Activated naive CD4-positive, alpha-beta T cell treated with anti-CD3 and anti-CD28 coated beads, Interleukin-2, amount 50 U/mL, for 72 hours (primary cell): ENCODE measurements around the gene ZSCAN26. TPM values are rescaled to one million over a fixed set of nuclear protein-coding genes. Genes with fewer than 3 reads are reported as not detected.
"Not testable (repeated sequence)": the region's sequence is repeated elsewhere in the genome, so short reads cannot be mapped to it uniquely, and the experiment has no call there.

Experiments
- ATAC-seq, 2 donors: fragments of 150-1000 bp; cut with Tn5 transposase; 2 replicates each; pipeline ENCODE4 v1.10.0; 2021; ENCODE audit warnings: mild to moderate bottlenecking in 2 of 2, moderate library complexity in 2 of 2
- DNase-seq, 2 donors: peaks; one replicate each; pipeline ENCODE4 v3.0.0; 2021 to 2022; ENCODE audit warnings: low spot score in 2 of 2
- H3K27ac Mint-ChIP-seq, 2 donors: one replicate each; pipeline ENCODE4 v1.8.0; 2022; ENCODE audit warnings: mild to moderate bottlenecking in 2 of 2, mixed read lengths in 2 of 2
- H3K36me3 Mint-ChIP-seq, 2 donors: one replicate each; pipeline ENCODE4 v1.8.0; 2022; ENCODE audit warnings: mixed read lengths in 2 of 2
- H3K9me3 Mint-ChIP-seq, 2 donors: one replicate each; pipeline ENCODE4 v1.8.0; 2022; ENCODE audit warnings: mixed read lengths in 2 of 2
- total RNA-seq, 2 donors: library from RNA; stranded (reverse); gene quantifications; one replicate each; pipeline ENCODE4 v1.2.3, GENCODE V29; 2022

The ZSCAN26 gene
- total RNA-seq, 2 donors from 2014 or later = 2.1 to 3.9 TPM

- Mint-ChIP-seq H3K9me3 (no peaks in the 10 kb centered on the region), H3K27ac (no peak overlapping the region), H3K36me3 (peaks cover 29 to 32% of the 10 kb centered on the region in 2 donors)
- no peak for DNase-seq
- no peak for ATAC-seq
Measured at GRCh38 chr6:28282926-28283325, 16.0 kb downstream of the ZSCAN26 start.

- no peak for ATAC-seq
- Mint-ChIP-seq H3K36me3 (peaks cover 0 to 6% of the 10 kb centered on the region in 2 donors), H3K27ac (no peak overlapping the region), H3K9me3 (no peaks in the 10 kb centered on the region)
- DNase-seq = no peak
Measured at GRCh38 chr6:28291573-28291972, 24.6 kb downstream of the ZSCAN26 start.

GRCh38 chr6:28295326-28295725, 28.4 kb downstream of the ZSCAN26 start:
- ATAC-seq (no peak), DNase-seq (no peak)
- no peaks in the 10 kb centered on the region for H3K9me3 Mint-ChIP-seq
- no peak overlapping the region for H3K27ac Mint-ChIP-seq
- H3K36me3 Mint-ChIP-seq = peaks cover 0 to 6% of the 10 kb centered on the region in 2 donors

GRCh38 chr6:28296520-28297060, 29.6 kb downstream of the ZSCAN26 start:
- Mint-ChIP-seq H3K27ac (no peak overlapping the region), H3K9me3 (peaks cover 0 to 3% of the 10 kb centered on the region in 2 donors), H3K36me3 (peaks cover 3 to 8% of the 10 kb centered on the region in 2 donors)
- ATAC-seq (no peak), DNase-seq (no peak)

GRCh38 chr6:28303570-28303969, 36.6 kb downstream of the ZSCAN26 start:
- DNase-seq (no peak), ATAC-seq (peak; percentile 28 to 64)
- Mint-ChIP-seq H3K27ac (peak overlapping the region; percentile 2 to 51), H3K9me3 (peaks cover 0 to 10% of the 10 kb centered on the region in 2 donors), H3K36me3 (peaks cover 5 to 20% of the 10 kb centered on the region in 2 donors)

GRCh38 chr6:28306363-28306762, 39.4 kb downstream of the ZSCAN26 start:
- H3K36me3 Mint-ChIP-seq = peaks cover 4 to 15% of the 10 kb centered on the region in 2 donors
- H3K27ac Mint-ChIP-seq, DNase-seq, ATAC-seq, H3K9me3 Mint-ChIP-seq: not testable (repeated sequence)

- Mint-ChIP-seq H3K27ac (no peak overlapping the region), H3K9me3 (peaks cover 0 to 6% of the 10 kb centered on the region in 2 donors), H3K36me3 (peaks cover 5 to 9% of the 10 kb centered on the region in 2 donors)
- ATAC-seq (no peak), DNase-seq (no peak)
Measured at GRCh38 chr6:28311139-28311823, 44.3 kb downstream of the ZSCAN26 start.

- no peak for ATAC-seq
- H3K36me3 Mint-ChIP-seq = peaks cover 0 to 9% of the 10 kb centered on the region in 2 donors
- H3K9me3 Mint-ChIP-seq = no peaks in the 10 kb centered on the region
Measured at GRCh38 chr6:28312939-28313338, 46.0 kb downstream of the ZSCAN26 start.

GRCh38 chr6:28315628-28316027, 48.7 kb downstream of the ZSCAN26 start:
- Mint-ChIP-seq H3K36me3 (peaks cover 0 to 9% of the 10 kb centered on the region in 2 donors), H3K9me3 (no peaks in the 10 kb centered on the region), H3K27ac (no peak overlapping the region)
- DNase-seq = no peak
- no peak for ATAC-seq

More at GRCh38 chr6:28312939-28313338, 46.0 kb downstream of the ZSCAN26 start:
- no peak overlapping the region for H3K27ac Mint-ChIP-seq
- no peak for DNase-seq

GRCh38 chr6:28317866-28318265, 50.9 kb downstream of the ZSCAN26 start:
- not testable (repeated sequence) for H3K36me3 Mint-ChIP-seq, ATAC-seq, H3K27ac Mint-ChIP-seq, DNase-seq, H3K9me3 Mint-ChIP-seq

GRCh38 chr6:28322661-28323060, 55.7 kb downstream of the ZSCAN26 start:
- no peak for DNase-seq
- H3K36me3 Mint-ChIP-seq = peaks cover 23 to 35% of the 10 kb centered on the region in 2 donors
- ATAC-seq = no peak
- H3K9me3 Mint-ChIP-seq = peaks cover 14 to 33% of the 10 kb centered on the region in 2 donors
- H3K27ac Mint-ChIP-seq = no peak overlapping the region

GRCh38 chr6:28323813-28324424, 57.0 kb downstream of the ZSCAN26 start:
- peaks cover 29 to 44% of the 10 kb centered on the region in 2 donors for H3K36me3 Mint-ChIP-seq

GRCh38 chr6:28326371-28326948, 59.5 kb downstream of the ZSCAN26 start:
- no peak for ATAC-seq
- no peak for DNase-seq
- peaks cover 35 to 50% of the 10 kb centered on the region in 2 donors for H3K36me3 Mint-ChIP-seq
- peaks cover 19 to 46% of the 10 kb centered on the region in 2 donors for H3K9me3 Mint-ChIP-seq
- no peak overlapping the region for H3K27ac Mint-ChIP-seq

More at GRCh38 chr6:28323813-28324424, 57.0 kb downstream of the ZSCAN26 start:
- no peak overlapping the region for H3K27ac Mint-ChIP-seq
- DNase-seq = no peak
- no peak for ATAC-seq
- H3K9me3 Mint-ChIP-seq = peaks cover 18 to 38% of the 10 kb centered on the region in 2 donors

Other genes starting within 250 kb of the ZSCAN26 start
- 10 to 100 TPM in 1 of 2 donors, 1 to 10 TPM in 1; 2.1 to 35.7 TPM for gene ZNF165, start 186.6 kb upstream of the ZSCAN26 start, total RNA-seq
- 1 to 10 TPM; 3.3 to 3.5 TPM for gene ZSCAN16, start 142.5 kb upstream of the ZSCAN26 start, total RNA-seq
- gene ZKSCAN8, start 125.3 kb upstream of the ZSCAN26 start, total RNA-seq = 10 to 100 TPM; 21.7 to 26.0 TPM
- gene ZSCAN9, start 41.9 kb upstream of the ZSCAN26 start, total RNA-seq = 1 to 10 TPM; 1.6 to 2.6 TPM
- 1 to 10 TPM; 2.4 to 5.1 TPM for gene ZKSCAN4, start 14.9 kb upstream of the ZSCAN26 start, total RNA-seq
- not detected for gene NKAPL, start 7.8 kb upstream of the ZSCAN26 start, total RNA-seq
- 1 to 10 TPM in 1 of 2 donors, under 1 TPM in 1; 0.39 to 2.3 TPM for gene PGBD1, start 14.4 kb downstream of the ZSCAN26 start, total RNA-seq
- 1 to 10 TPM in 1 of 2 donors, under 1 TPM in 1; 0.70 to 1.7 TPM for gene ZSCAN31, start 69.0 kb downstream of the ZSCAN26 start, total RNA-seq
- 1 to 10 TPM; 3.0 to 4.8 TPM for gene ZKSCAN3, start 82.8 kb downstream of the ZSCAN26 start, total RNA-seq
- 1 to 10 TPM; 4.8 to 6.0 TPM for gene ZSCAN12, start 132.6 kb downstream of the ZSCAN26 start, total RNA-seq
- 1 to 10 TPM; 1.3 to 2.4 TPM for gene ZSCAN23, start 176.3 kb downstream of the ZSCAN26 start, total RNA-seq
- not detected for gene GPX6, start 248.7 kb downstream of the ZSCAN26 start, total RNA-seq